ENCODE data around the gene ATP6V1G1.

GRCh38 chr9:114558027-114558675 is 29.4 kb upstream of the ATP6V1G1 start:
- TF ChIP-seq, protein P1, sequence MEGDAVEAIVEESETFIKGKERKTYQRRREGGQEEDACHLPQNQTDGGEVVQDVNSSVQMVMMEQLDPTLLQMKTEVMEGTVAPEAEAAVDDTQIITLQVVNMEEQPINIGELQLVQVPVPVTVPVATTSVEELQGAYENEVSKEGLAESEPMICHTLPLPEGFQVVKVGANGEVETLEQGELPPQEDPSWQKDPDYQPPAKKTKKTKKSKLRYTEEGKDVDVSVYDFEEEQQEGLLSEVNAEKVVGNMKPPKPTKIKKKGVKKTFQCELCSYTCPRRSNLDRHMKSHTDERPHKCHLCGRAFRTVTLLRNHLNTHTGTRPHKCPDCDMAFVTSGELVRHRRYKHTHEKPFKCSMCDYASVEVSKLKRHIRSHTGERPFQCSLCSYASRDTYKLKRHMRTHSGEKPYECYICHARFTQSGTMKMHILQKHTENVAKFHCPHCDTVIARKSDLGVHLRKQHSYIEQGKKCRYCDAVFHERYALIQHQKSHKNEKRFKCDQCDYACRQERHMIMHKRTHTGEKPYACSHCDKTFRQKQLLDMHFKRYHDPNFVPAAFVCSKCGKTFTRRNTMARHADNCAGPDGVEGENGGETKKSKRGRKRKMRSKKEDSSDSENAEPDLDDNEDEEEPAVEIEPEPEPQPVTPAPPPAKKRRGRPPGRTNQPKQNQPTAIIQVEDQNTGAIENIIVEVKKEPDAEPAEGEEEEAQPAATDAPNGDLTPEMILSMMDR (IDR thresholded peaks at IDR 0.05), result no peak
- TF ChIP-seq CHD2 (IDR thresholded peaks at IDR 0.05; ENCODE audit: low read length, partially characterized antibody), result no peak
- TF ChIP-seq, protein P2, sequence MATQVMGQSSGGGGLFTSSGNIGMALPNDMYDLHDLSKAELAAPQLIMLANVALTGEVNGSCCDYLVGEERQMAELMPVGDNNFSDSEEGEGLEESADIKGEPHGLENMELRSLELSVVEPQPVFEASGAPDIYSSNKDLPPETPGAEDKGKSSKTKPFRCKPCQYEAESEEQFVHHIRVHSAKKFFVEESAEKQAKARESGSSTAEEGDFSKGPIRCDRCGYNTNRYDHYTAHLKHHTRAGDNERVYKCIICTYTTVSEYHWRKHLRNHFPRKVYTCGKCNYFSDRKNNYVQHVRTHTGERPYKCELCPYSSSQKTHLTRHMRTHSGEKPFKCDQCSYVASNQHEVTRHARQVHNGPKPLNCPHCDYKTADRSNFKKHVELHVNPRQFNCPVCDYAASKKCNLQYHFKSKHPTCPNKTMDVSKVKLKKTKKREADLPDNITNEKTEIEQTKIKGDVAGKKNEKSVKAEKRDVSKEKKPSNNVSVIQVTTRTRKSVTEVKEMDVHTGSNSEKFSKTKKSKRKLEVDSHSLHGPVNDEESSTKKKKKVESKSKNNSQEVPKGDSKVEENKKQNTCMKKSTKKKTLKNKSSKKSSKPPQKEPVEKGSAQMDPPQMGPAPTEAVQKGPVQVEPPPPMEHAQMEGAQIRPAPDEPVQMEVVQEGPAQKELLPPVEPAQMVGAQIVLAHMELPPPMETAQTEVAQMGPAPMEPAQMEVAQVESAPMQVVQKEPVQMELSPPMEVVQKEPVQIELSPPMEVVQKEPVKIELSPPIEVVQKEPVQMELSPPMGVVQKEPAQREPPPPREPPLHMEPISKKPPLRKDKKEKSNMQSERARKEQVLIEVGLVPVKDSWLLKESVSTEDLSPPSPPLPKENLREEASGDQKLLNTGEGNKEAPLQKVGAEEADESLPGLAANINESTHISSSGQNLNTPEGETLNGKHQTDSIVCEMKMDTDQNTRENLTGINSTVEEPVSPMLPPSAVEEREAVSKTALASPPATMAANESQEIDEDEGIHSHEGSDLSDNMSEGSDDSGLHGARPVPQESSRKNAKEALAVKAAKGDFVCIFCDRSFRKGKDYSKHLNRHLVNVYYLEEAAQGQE (IDR thresholded peaks at IDR 0.05), result no peak
- no peak for TF ChIP-seq CBX8 (IDR thresholded peaks at IDR 0.05)
- TF ChIP-seq POLR2A (IDR thresholded peaks at IDR 0.05; ENCODE audit: low read length), result no peak
- TF ChIP-seq RARB (CRISPR knock-in tag; IDR thresholded peaks at IDR 0.05), result no peak
- no peak for TF ChIP-seq ZFP36 (IDR thresholded peaks at IDR 0.05; ENCODE audit: borderline replicate concordance, partially characterized antibody)
- no peak for TF ChIP-seq HDAC2 (IDR thresholded peaks at IDR 0.05)
- no peak for TF ChIP-seq MAX (IDR thresholded peaks at IDR 0.05)
- TF ChIP-seq TFCP2L1 (CRISPR knock-in tag; IDR thresholded peaks at IDR 0.05), result no peak

Measured in A549 (cell line).